Kidney glomerular epithelial cell (primary cell): Measurements from ENCODE around the gene STAG1.
"Not testable (repeated sequence)": the region's sequence is repeated elsewhere in the genome, so short reads cannot be mapped to it uniquely, and the experiment has no call there.

Source experiments
- DNase-seq: peaks from one replicate; lab custom pipeline; 2025; lab: John Stamatoyannopoulos, UW

The STAG1 gene

GRCh38 chr3:136503056-136503455, 249.1 kb downstream of the STAG1 start:
- no peak for DNase-seq

GRCh38 chr3:136498919-136499447, 253.2 kb downstream of the STAG1 start:
- no peak for DNase-seq

- no peak for DNase-seq
These were observed 257.0 kb downstream of the STAG1 start for GRCh38 chr3:136495213-136495612.

- no peak for DNase-seq
These were observed 261.4 kb downstream of the STAG1 start for GRCh38 chr3:136490646-136491405.

- no peak for DNase-seq
These were observed 266.4 kb downstream of the STAG1 start for GRCh38 chr3:136485777-136486176.

- DNase-seq: no peak
These were observed 275.9 kb downstream of the STAG1 start for GRCh38 chr3:136476280-136476679.

- DNase-seq: not testable (repeated sequence)
These were observed 277.3 kb downstream of the STAG1 start for GRCh38 chr3:136474876-136475275.

- no peak for DNase-seq
These were observed 278.4 kb downstream of the STAG1 start for GRCh38 chr3:136473716-136474326.

GRCh38 chr3:136465296-136465695, 286.9 kb downstream of the STAG1 start:
- DNase-seq: no peak

- no peak for DNase-seq
These were observed 287.7 kb downstream of the STAG1 start for GRCh38 chr3:136464502-136464901.

GRCh38 chr3:136463170-136463569, 289.0 kb downstream of the STAG1 start:
- DNase-seq: no peak

GRCh38 chr3:136457793-136458192, 294.4 kb downstream of the STAG1 start:
- no peak for DNase-seq

- DNase-seq: no peak
These were observed 296.0 kb downstream of the STAG1 start for GRCh38 chr3:136456196-136456595.

GRCh38 chr3:136444581-136444980, 307.6 kb downstream of the STAG1 start:
- no peak for DNase-seq

GRCh38 chr3:136437043-136437442, 315.1 kb downstream of the STAG1 start:
- DNase-seq: no peak

- DNase-seq: no peak
These were observed 317.7 kb downstream of the STAG1 start for GRCh38 chr3:136434429-136434828.

- no peak for DNase-seq
These were observed 319.5 kb downstream of the STAG1 start for GRCh38 chr3:136432685-136433084.

- no peak for DNase-seq
These were observed 324.0 kb downstream of the STAG1 start for GRCh38 chr3:136428167-136428566.

- no peak for DNase-seq
These were observed 324.9 kb downstream of the STAG1 start for GRCh38 chr3:136427236-136427635.

- DNase-seq: no peak
These were observed 337.7 kb downstream of the STAG1 start for GRCh38 chr3:136414476-136414875.

- DNase-seq: no peak
These were observed 339.9 kb downstream of the STAG1 start for GRCh38 chr3:136412307-136412706.

GRCh38 chr3:136409549-136409948, 342.6 kb downstream of the STAG1 start:
- no peak for DNase-seq

GRCh38 chr3:136404056-136404455, 348.1 kb downstream of the STAG1 start:
- no peak for DNase-seq
